Stomach (tissue), 9 donors: Measurements from ENCODE around the gene RPS6KA4. TPM values are rescaled to one million over a fixed set of nuclear protein-coding genes. Genes with fewer than 3 reads are reported as not detected.
A peak's percentile ranks its signal among the peaks of the same experiment; 100 is the strongest.

ENCODE experiments used
- DNase-seq, 2 donors: peaks; one replicate each; pipeline versions ENCODE4 v3.0.0 to v3.0.0-alpha.2; 2013 to 2019
- H3K27ac ChIP-seq, 5 donors: fragments of 200-600 bp in 4 of 5; sonication (generic) in 4 of 5; one replicate each; pipeline ENCODE4 v1.5.1; 2013 to 2019; ENCODE audit warnings: mild to moderate bottlenecking in 1 of 5, moderate library complexity in 1 of 5
- H3K27me3 ChIP-seq, 3 donors: fragments of 200-600 bp; sonication (generic); one replicate each; pipeline ENCODE4 v1.5.1; 2017 to 2019; ENCODE audit warnings: mixed run types in 1 of 3
- H3K36me3 ChIP-seq, 4 donors: fragments of 200-600 bp; sonication (generic); 1 replicate in 3 of 4; 2 replicates in 1 of 4; pipeline ENCODE4 v1.5.1; 2016 to 2019
- H3K4me1 ChIP-seq, 4 donors: fragments of 200-600 bp; sonication (generic); one replicate each; pipeline ENCODE4 v1.5.1; 2016 to 2019
- H3K4me3 ChIP-seq, 4 donors: fragments of 200-600 bp; sonication (generic) in 3 of 4; one replicate each; pipeline ENCODE4 v1.5.1; 2016 to 2019; ENCODE audit warnings: mild to moderate bottlenecking in 1 of 4
- H3K9me3 ChIP-seq, 4 donors: fragments of 200-600 bp; sonication (generic); one replicate each; pipeline ENCODE4 v1.5.1; 2016 to 2019
- CTCF ChIP-seq, 7 experiments: fragments of 450-650 bp in 4 of 7; fragments of 200-600 bp in 3 of 7; sonication (generic) in 3 of 7; IDR thresholded peaks; one replicate each; pipeline ENCODE4 v1.5.1; 2016 to 2019; ENCODE audit warnings: antibody characterized with exemption in 7 of 7, control low read depth in 2 of 7, mild to moderate bottlenecking in 1 of 7
- EP300 ChIP-seq: sonication (generic); formaldehyde crosslinking; IDR thresholded peaks from one replicate; pipeline ENCODE4 v1.6.1; 2017; ENCODE audit warnings: antibody characterized with exemption
- POLR2A ChIP-seq, 4 donors: fragments of 450-650 bp; IDR thresholded peaks; one replicate each; pipeline ENCODE4 v1.6.1; 2016; ENCODE audit warnings: antibody characterized with exemption in 4 of 4, control low read depth in 2 of 4, mild to moderate bottlenecking in 1 of 4, moderate library complexity in 1 of 4
- POLR2AphosphoS5 ChIP-seq, 3 donors: sonication (generic); formaldehyde crosslinking; IDR thresholded peaks; one replicate each; pipeline ENCODE4 v1.6.1; 2016; ENCODE audit warnings: antibody characterized with exemption in 3 of 3
- WGBS, 5 donors: extraction: QIAGEN DNeasy Blood & Tissue Kit in 3 of 5; methylation state at CpG; one replicate each; pipeline versions ENCODE4 v1.1.5 to v1.1.7; 2013 to 2018; 5-methylcytosine and 5-hydroxymethylcytosine counted together
- intact Hi-C: fragments of 100-400 bp; cut with DNase I; formaldehyde crosslinking; loops from one replicate; pipeline ENCODE4 v1.15.1; 2023; ENCODE audit warnings: low total_unique reads
- polyA plus RNA-seq, 3 donors: library from polyadenylated mRNA; stranded (reverse); fragments of 200-250 nt; gene quantifications; one replicate each; pipeline ENCODE4 v1.2.3, GENCODE V29; 2013
- total RNA-seq, 5 donors: library from RNA; depleted of rRNA; stranded (reverse); fragments of >200 nt; gene quantifications; one replicate each; pipeline versions ENCODE4 v1.1.0 to v1.2.3, GENCODE V29; 2014 to 2016
- donor health status: healthy with polysubstance abuse.
- donor health status: Bipolar disorder and iron deficiency.
- donor health status: healthy.

The RPS6KA4 gene
- total and polyA plus RNA-seq, 8 donors = 15.4 to 103 (median 29.6) TPM

GRCh38 chr11:64384028-64384737 is 25.2 kb downstream of the RPS6KA4 start:
- intact Hi-C loops = no loop called here
- Histone ChIP-seq H3K4me1 (peaks cover 0 to 17% (median 3%) of the 10 kb centered on the region in 4 donors), H3K36me3 (no peaks in the 10 kb centered on the region), H3K27me3 (peaks cover 0 to 24% (median 1%) of the 10 kb centered on the region in 3 donors), H3K27ac (no peak overlapping the region), H3K9me3 (no peaks in the 10 kb centered on the region), H3K4me3 (no peak overlapping the region)
- no peak for TF ChIP-seq POLR2AphosphoS5 (IDR thresholded peaks at IDR 0.05)
- no peak for TF ChIP-seq POLR2A (IDR thresholded peaks at IDR 0.05)
- no peak for TF ChIP-seq EP300
- TF ChIP-seq CTCF (IDR thresholded peaks at IDR 0.05) = no peak
- WGBS, 5 donors = 42 to 56% (median 53%) methylated on average over 16 to 17 of the region's 17 CpGs
- DNase-seq = peak in 1 of 2 donors; percentile 33

GRCh38 chr11:64384981-64385944 is 26.3 kb downstream of the RPS6KA4 start:
- no peak for DNase-seq
- H3K27ac ChIP-seq = peak overlapping the region in 1 of 5 donors; percentile 4
- 70 to 79% (median 77%) methylated on average over 15 of the region's 15 CpGs for WGBS, 5 donors

GRCh38 chr11:64385945-64386704 is 27.2 kb downstream of the RPS6KA4 start:
- H3K9me3 ChIP-seq = no peaks in the 10 kb centered on the region
- no peak for DNase-seq
- no peak overlapping the region for H3K4me3 ChIP-seq
- peaks cover 0 to 22% (median 0%) of the 10 kb centered on the region in 3 donors for H3K27me3 ChIP-seq
- whole genome bisulfite sequencing, 5 donors = 82 to 87% (median 86%) methylated on average over 11 of the region's 11 CpGs
- no peaks in the 10 kb centered on the region for H3K36me3 ChIP-seq
- intact Hi-C loops = no loop called here
- TF ChIP-seq POLR2A (IDR thresholded peaks at IDR 0.05) = no peak
- no peak for TF ChIP-seq EP300
- TF ChIP-seq POLR2AphosphoS5 (IDR thresholded peaks at IDR 0.05) = no peak
- TF ChIP-seq CTCF (IDR thresholded peaks at IDR 0.05) = no peak
- peak overlapping the region in 1 of 5 donors; percentile 4 for H3K27ac ChIP-seq
- peaks cover 0 to 17% (median 3%) of the 10 kb centered on the region in 4 donors for H3K4me1 ChIP-seq

More at GRCh38 chr11:64384981-64385944, 26.3 kb downstream of the RPS6KA4 start:
- H3K27me3 ChIP-seq = peaks cover 0 to 24% (median 0%) of the 10 kb centered on the region in 3 donors
- no peak for TF ChIP-seq POLR2A (IDR thresholded peaks at IDR 0.05)
- no peak for TF ChIP-seq EP300
- TF ChIP-seq POLR2AphosphoS5 (IDR thresholded peaks at IDR 0.05) = no peak
- TF ChIP-seq CTCF (IDR thresholded peaks at IDR 0.05) = no peak
- no peaks in the 10 kb centered on the region for H3K36me3 ChIP-seq
- no peak overlapping the region for H3K4me3 ChIP-seq
- no peaks in the 10 kb centered on the region for H3K9me3 ChIP-seq
- H3K4me1 ChIP-seq = peaks cover 0 to 17% (median 3%) of the 10 kb centered on the region in 4 donors
- intact Hi-C loops = no loop called here

GRCh38 chr11:64387916-64388315 is 29.0 kb downstream of the RPS6KA4 start:
- H3K4me3 ChIP-seq = no peak overlapping the region
- intact Hi-C loops = no loop called here
- peaks cover 0 to 17% (median 3%) of the 10 kb centered on the region in 4 donors for H3K4me1 ChIP-seq
- TF ChIP-seq CTCF (IDR thresholded peaks at IDR 0.05) (no peak), POLR2AphosphoS5 (IDR thresholded peaks at IDR 0.05) (no peak), EP300 (no peak), POLR2A (IDR thresholded peaks at IDR 0.05) (no peak)
- DNase-seq = no peak
- H3K9me3 ChIP-seq = no peaks in the 10 kb centered on the region
- H3K27me3 ChIP-seq = peaks cover 0 to 7% (median 0%) of the 10 kb centered on the region in 3 donors
- H3K27ac ChIP-seq = no peak overlapping the region
- H3K36me3 ChIP-seq = no peaks in the 10 kb centered on the region
